ENCODE measurements around the gene ZNF609. TPM values are rescaled to one million over a fixed set of nuclear protein-coding genes. Genes with fewer than 3 reads are reported as not detected.

ZNF609 gene
- total and polyA plus RNA-seq, 10 of the 15 experiments (the other 5 are each of a cell fraction or from before 2014, with no cell fraction given), result 5.1 to 35.3 (median 13.6) TPM

GRCh38 chr15:64730151-64730550 is 269.8 kb downstream of the ZNF609 start (continued):
- TF ChIP-seq ZNF24 (IDR thresholded peaks at IDR 0.05), result no peak

- DNase-seq (ENCODE audit: low read depth, low spot score), result peak; percentile 36
- BruUV-seq (replicated peaks), result no TSS peak
- in situ Hi-C loops (cut with MboI), result loop anchor here (5.0 kb wide), 2 partner anchors 81 to 176 kb away; no protein-coding TSS in a partner anchor
- 20% methylated on average over 16 of the region's 16 CpGs for WGBS (ENCODE audit: insufficient coverage, insufficient replicate concordance, low lambda C conversion rate, missing lambda C conversion rate)
- H3K4me2 ChIP-seq (ENCODE audit: control insufficient read depth, insufficient read depth), result no peak overlapping the region
- H3K79me2 ChIP-seq (ENCODE audit: control insufficient read depth, insufficient read depth, low read length), result no peaks in the 10 kb centered on the region
- H3K4me1 ChIP-seq (ENCODE audit: control insufficient read depth, insufficient read depth, low read length), result peaks cover 11% of the 10 kb centered on the region
- POLR2A ChIA-PET, result interaction anchor here (1.0 kb wide), 1 partner anchor 80 kb away, joined by 3 read pairs; no protein-coding TSS in a partner anchor
- RAD21 ChIA-PET (ENCODE audit: unreplicated experiment), result interaction anchor here (0.6 to 10.2 kb wide), 11 partner anchors 36 to 356 kb away, joined by 3 to 148 read pairs (median 4); no protein-coding TSS in a partner anchor
- no peaks in the 10 kb centered on the region; a peak in 1 of 4 replicates for H3K27me3 ChIP-seq (replicated peaks in 1 of 2; ENCODE audit: control insufficient read depth in 2 of 2, insufficient read depth in 2 of 2, low read length in 1 of 2)
- H3K27ac ChIP-seq (ENCODE audit: control insufficient read depth, insufficient read depth), result no peak overlapping the region
- H4K20me1 ChIP-seq (ENCODE audit: control insufficient read depth, insufficient read depth), result no peaks in the 10 kb centered on the region
- no peaks in the 10 kb centered on the region for H3K9me3 ChIP-seq (replicated peaks; ENCODE audit: control insufficient read depth, insufficient read depth, low read length)
- no peak overlapping the region for H3K4me3 ChIP-seq
- no peaks in the 10 kb centered on the region for H3K36me3 ChIP-seq (ENCODE audit: control insufficient read depth in 2 of 2, insufficient read depth in 2 of 2, low read length in 1 of 2)
- no peak overlapping the region for H2AFZ ChIP-seq (ENCODE audit: control insufficient read depth, low read depth, low read length)
- FAIRE-seq, result peak; percentile 85
- intact Hi-C loops (cut with micrococcal nuclease; ENCODE audit: unreplicated experiment), result loop anchor here (1.0 to 10.0 kb wide), 5 partner anchors 79 to 354 kb away; no protein-coding TSS in a partner anchor
- SMC1A ChIA-PET (ENCODE audit: uncharacterized antibody, unreplicated experiment), result interaction anchor here (0.8 to 7.9 kb wide), 24 partner anchors 11 to 521 kb away, joined by 3 to 169 read pairs (median 4); partner anchors contain the start of gene PIF1
- ATAC-seq, result peak; percentile 91
- no peak overlapping the region for H3K9ac ChIP-seq (ENCODE audit: control insufficient read depth, insufficient read depth, low read length)
- CTCF ChIA-PET, result interaction anchor here (0.5 to 20.1 kb wide), 20 partner anchors 10 to 523 kb away, joined by 3 to 529 read pairs (median 4); partner anchors contain the start of gene KBTBD13
- peak; percentile 43; the same call in 1 of the 2 replicates for TF ChIP-seq EED (IDR thresholded peaks at IDR 0.05; ENCODE audit: low read depth)
- no peak for TF ChIP-seq NR2F1 (conservative IDR thresholded peaks at IDR 0.05)
- 0 out of 2 replicates have a peak, but pooled peaks have one; percentile 21 for TF ChIP-seq BACH1 (IDR thresholded peaks at IDR 0.05; ENCODE audit: borderline replicate concordance)
- TF ChIP-seq IRF3 (IDR thresholded peaks at IDR 0.05), result no peak
- peak; percentile 59; the same call in 1 of the 2 replicates for TF ChIP-seq RB1 (IDR thresholded peaks at IDR 0.05; ENCODE audit: borderline replicate concordance)
- no peak for TF ChIP-seq ZNF622 (IDR thresholded peaks at IDR 0.05)
- 0 out of 4 replicates have a peak, but pooled peaks have one; percentile 25 to 26 for TF ChIP-seq BHLHE40 (IDR thresholded peaks at IDR 0.05; ENCODE audit: borderline replicate concordance in 1 of 2, low read depth in 2 of 2, low read length in 1 of 2)
- TF ChIP-seq SKIL (IDR thresholded peaks at IDR 0.05; ENCODE audit: low read depth, poor library complexity, severe bottlenecking), result peak; percentile 34
- peak; percentile 85 to 96 (median 86) for TF ChIP-seq CTCF (IDR thresholded peaks at IDR 0.05 in 2 of 3, conservative IDR thresholded peaks at IDR 0.05 in 1 of 3; ENCODE audit: control insufficient read depth in 2 of 3, extremely low read depth in 1 of 3, insufficient read depth in 1 of 3, low read depth in 3 of 3, low read length in 3 of 3)
- TF ChIP-seq RELA (IDR thresholded peaks at IDR 0.05; ENCODE audit: borderline replicate concordance, partially characterized antibody), result no peak
- no peak for TF ChIP-seq ESRRA (IDR thresholded peaks at IDR 0.05; ENCODE audit: low read length)
- no peak for TF ChIP-seq MEF2B (IDR thresholded peaks at IDR 0.05; ENCODE audit: partially characterized antibody, poor library complexity, severe bottlenecking)
- peak in 1 of 2 experiments; percentile 9; a peak in 1 of 4 replicates for TF ChIP-seq IKZF2 (IDR thresholded peaks at IDR 0.05)
- TF ChIP-seq SMARCA5 (IDR thresholded peaks at IDR 0.05), result 0 out of 2 replicates have a peak, but pooled peaks have one; percentile 25
These were observed 270.8 kb downstream of the ZNF609 start for GRCh38 chr15:64731012-64731804.
